PC-9 (cell line): ENCODE results near the gene PIK3C3. TPM values are rescaled to one million over a fixed set of nuclear protein-coding genes. Genes with fewer than 3 reads are reported as not detected.
"Not testable (repeated sequence)": the region's sequence is repeated elsewhere in the genome, so short reads cannot be mapped to it uniquely, and the experiment has no call there.

ENCODE experiments used
- BruUV-seq: library from RNA; stranded (reverse); fragments of 400-500 nt; replicated peaks from 2 replicates; lab custom pipeline; 2021; lab: Mats Ljungman, UMichigan
- CTCF ChIA-PET: fragments of 300-600 bp; sonication (Branson Sonifier 250); formaldehyde crosslinking; loops from one replicate; lab custom pipeline; 2022; ENCODE audit warnings: antibody characterized with exemption; lab: Charles Lee
- POLR2A ChIA-PET: fragments of 300-600 bp; sonication (Branson Sonifier 250); formaldehyde crosslinking; loops from one replicate; lab custom pipeline; 2022; ENCODE audit warnings: antibody characterized with exemption; ENCODE audit not compliant: unreplicated experiment; lab: Charles Lee
- DNase-seq, 2 experiments: peaks; one replicate each; pipeline versions ENCODE4 v3.0.0 to v3.0.0-alpha.2; 2015 to 2022; ENCODE audit warnings: mixed read lengths in 1 of 2
- H2AFZ ChIP-seq: fragments of 200-600 bp; sonication (generic); 2 replicates; pipeline ENCODE4 v1.8.1; 2017; ENCODE audit warnings: antibody characterized with exemption
- H3F3A ChIP-seq: fragments of 200-600 bp; sonication (generic); 2 replicates; pipeline ENCODE4 v1.8.1; 2017; ENCODE audit warnings: antibody characterized with exemption, mild to moderate bottlenecking, low read depth; ENCODE audit not compliant: insufficient read depth
- H3K27ac ChIP-seq: fragments of 200-600 bp; sonication (generic); 2 replicates; pipeline ENCODE4 v1.6.1; 2016; ENCODE audit warnings: mixed run types
- H3K27me3 ChIP-seq: fragments of 200-600 bp; sonication (generic); 2 replicates; pipeline ENCODE4 v1.6.1; 2016; ENCODE audit warnings: low read depth, mixed run types; ENCODE audit not compliant: insufficient read depth
- H3K36me3 ChIP-seq: fragments of 200-600 bp; sonication (generic); 2 replicates; pipeline ENCODE4 v1.6.1; 2016; ENCODE audit warnings: low read depth, mixed run types
- H3K4me1 ChIP-seq: fragments of 200-600 bp; sonication (generic); replicated peaks from 2 replicates; pipeline ENCODE4 v1.6.1; 2016; ENCODE audit warnings: mixed run types; ENCODE audit not compliant: insufficient read depth
- H3K4me2 ChIP-seq: fragments of 200-600 bp; sonication (generic); 2 replicates; pipeline ENCODE4 v1.6.1; 2017; ENCODE audit warnings: mixed run types
- H3K4me3 ChIP-seq: fragments of 200-600 bp; sonication (generic); 2 replicates; pipeline ENCODE4 v1.6.1; 2016; ENCODE audit warnings: mixed run types
- H3K79me2 ChIP-seq: fragments of 200-600 bp; sonication (generic); 2 replicates; pipeline ENCODE4 v1.6.1; 2017; ENCODE audit warnings: low read depth, mixed run types
- H3K9me2 ChIP-seq: fragments of 200-600 bp; sonication (generic); 2 replicates; pipeline ENCODE4 v1.8.1; 2017; ENCODE audit warnings: mild to moderate bottlenecking; ENCODE audit not compliant: insufficient read depth
- H3K9me3 ChIP-seq: fragments of 200-600 bp; sonication (generic); 2 replicates; pipeline ENCODE4 v1.8.1; 2016; ENCODE audit warnings: low read depth; ENCODE audit not compliant: insufficient read depth
- H4K20me1 ChIP-seq: fragments of 200-600 bp; sonication (generic); 2 replicates; pipeline ENCODE4 v1.8.1; 2017; ENCODE audit not compliant: insufficient read depth
- EZH2 ChIP-seq: fragments of 200-600 bp; sonication (generic); IDR thresholded peaks from 2 replicates; pipeline ENCODE4 v1.8.0; 2017; ENCODE audit warnings: antibody characterized with exemption, low read depth
- intact Hi-C: fragments of 100-400 bp; cut with micrococcal nuclease; formaldehyde crosslinking; loops from one replicate; pipeline ENCODE4 v1.10.0; 2022; ENCODE audit not compliant: unreplicated experiment
- total RNA-seq: library from RNA; stranded (reverse); gene quantifications from 2 replicates; pipeline ENCODE4 v1.2.3, GENCODE V29; 2021
- TF ChIP-seq, protein P1 (sequence below): fragments of 200-600 bp; sonication (generic); conservative IDR thresholded peaks from 2 replicates; pipeline ENCODE4 v1.6.1; 2017; ENCODE audit warnings: mixed run types, antibody characterized with exemption, mild to moderate bottlenecking, moderate library complexity

The PIK3C3 gene
- total RNA-seq, 1 experiment from 2014 or later = 31.4 TPM

DNA sequence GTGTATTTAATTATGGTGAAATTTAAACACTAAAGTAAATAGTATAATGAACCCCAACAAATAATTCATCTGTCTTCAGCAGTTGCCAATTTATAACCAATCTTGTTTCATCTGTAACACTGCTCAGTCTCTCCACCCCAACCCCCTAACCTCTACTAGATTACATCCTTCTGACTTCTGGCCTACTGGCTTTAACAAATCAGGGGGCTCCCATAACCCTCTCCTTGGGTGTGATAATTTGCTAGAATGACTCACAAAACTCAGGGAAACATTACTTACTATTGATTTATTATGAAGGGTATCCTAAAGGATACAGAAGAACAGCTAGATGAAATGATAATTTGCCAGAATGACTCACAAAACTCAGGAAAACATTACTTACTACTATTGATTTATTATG is 50.7 kb downstream of the PIK3C3 start:
- H3K9me3 ChIP-seq = no peaks in the 10 kb centered on the region
- no peaks in the 10 kb centered on the region for H3K79me2 ChIP-seq
- ChIA-PET POLR2A (no interaction called here), CTCF (no interaction called here)
- H3K4me1 ChIP-seq = no peaks in the 10 kb centered on the region
- no peak overlapping the region for H3K4me3 ChIP-seq
- BruUV-seq = no TSS peak
- H3K27ac ChIP-seq = no peak overlapping the region
- TF ChIP-seq EZH2 = no peak
- TF ChIP-seq, protein P1, sequence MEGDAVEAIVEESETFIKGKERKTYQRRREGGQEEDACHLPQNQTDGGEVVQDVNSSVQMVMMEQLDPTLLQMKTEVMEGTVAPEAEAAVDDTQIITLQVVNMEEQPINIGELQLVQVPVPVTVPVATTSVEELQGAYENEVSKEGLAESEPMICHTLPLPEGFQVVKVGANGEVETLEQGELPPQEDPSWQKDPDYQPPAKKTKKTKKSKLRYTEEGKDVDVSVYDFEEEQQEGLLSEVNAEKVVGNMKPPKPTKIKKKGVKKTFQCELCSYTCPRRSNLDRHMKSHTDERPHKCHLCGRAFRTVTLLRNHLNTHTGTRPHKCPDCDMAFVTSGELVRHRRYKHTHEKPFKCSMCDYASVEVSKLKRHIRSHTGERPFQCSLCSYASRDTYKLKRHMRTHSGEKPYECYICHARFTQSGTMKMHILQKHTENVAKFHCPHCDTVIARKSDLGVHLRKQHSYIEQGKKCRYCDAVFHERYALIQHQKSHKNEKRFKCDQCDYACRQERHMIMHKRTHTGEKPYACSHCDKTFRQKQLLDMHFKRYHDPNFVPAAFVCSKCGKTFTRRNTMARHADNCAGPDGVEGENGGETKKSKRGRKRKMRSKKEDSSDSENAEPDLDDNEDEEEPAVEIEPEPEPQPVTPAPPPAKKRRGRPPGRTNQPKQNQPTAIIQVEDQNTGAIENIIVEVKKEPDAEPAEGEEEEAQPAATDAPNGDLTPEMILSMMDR = no peak
- H3K36me3 ChIP-seq = 0 out of 2 replicates have a peak, but pooled peaks cover 4% of the 10 kb centered on the region
- no peak overlapping the region for H2AFZ ChIP-seq
- H4K20me1 ChIP-seq = no peaks in the 10 kb centered on the region
- no peak for DNase-seq
- H3K9me2 ChIP-seq = no peaks in the 10 kb centered on the region
- no peaks in the 10 kb centered on the region for H3F3A ChIP-seq
- no peaks in the 10 kb centered on the region for H3K27me3 ChIP-seq
- no peak overlapping the region for H3K4me2 ChIP-seq
- intact Hi-C loops = no loop called here

DNA sequence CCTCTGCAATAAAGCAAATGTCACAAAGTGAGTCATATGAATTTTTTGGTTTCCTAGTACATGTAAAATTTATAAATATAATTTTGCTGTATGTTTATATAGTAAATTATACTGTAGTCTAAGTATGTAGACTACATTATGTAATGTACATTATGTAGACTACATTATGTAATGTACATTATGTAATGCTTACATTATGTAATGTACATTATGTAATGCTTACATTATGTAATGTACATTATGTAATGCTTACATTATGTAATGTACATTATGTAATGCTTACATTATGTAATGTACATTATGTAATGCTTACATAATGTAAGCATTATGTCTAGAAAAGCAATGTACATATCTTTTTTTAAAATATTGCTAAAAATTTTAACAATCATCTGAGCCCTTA is 54.4 kb downstream of the PIK3C3 start:
- intact Hi-C loops, DNase-seq, CTCF ChIA-PET, H3F3A ChIP-seq, H4K20me1 ChIP-seq, H3K27ac ChIP-seq, POLR2A ChIA-PET, H2AFZ ChIP-seq, H3K9me3 ChIP-seq, H3K4me3 ChIP-seq, H3K79me2 ChIP-seq, BruUV-seq, H3K4me1 ChIP-seq, H3K36me3 ChIP-seq, H3K9me2 ChIP-seq, H3K4me2 ChIP-seq, H3K27me3 ChIP-seq: not testable (repeated sequence)

DNA sequence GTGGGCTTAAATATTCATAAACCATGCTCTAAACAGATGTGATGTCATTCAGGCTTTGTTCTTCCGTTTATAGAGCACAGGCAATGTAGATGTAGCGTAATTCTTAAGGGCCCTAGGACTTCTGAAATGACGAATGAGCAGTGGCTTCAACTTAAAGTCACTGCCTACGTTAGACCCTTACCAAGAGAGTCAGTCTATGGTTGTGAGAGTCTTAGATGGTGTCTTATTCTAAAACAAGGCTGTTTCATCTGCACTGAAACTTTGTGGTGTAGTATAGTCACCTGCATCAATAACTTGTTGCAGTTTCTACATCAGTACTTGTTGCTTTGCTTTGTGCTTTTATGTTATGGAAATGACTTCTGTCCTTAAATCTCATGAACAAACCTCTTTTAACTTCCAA is 56.0 kb downstream of the PIK3C3 start:
- POLR2A ChIA-PET = no interaction called here
- Histone ChIP-seq H3K4me3 (no peak overlapping the region), H3K27me3 (no peaks in the 10 kb centered on the region), H3K27ac (no peak overlapping the region), H3K9me2 (no peaks in the 10 kb centered on the region), H3K4me2 (no peak overlapping the region), H3K4me1 (no peaks in the 10 kb centered on the region), H2AFZ (no peak overlapping the region), H3K9me3 (no peaks in the 10 kb centered on the region), H3K36me3 (peaks cover 5% of the 10 kb centered on the region; the same call in 1 of the 2 replicates), H3F3A (no peaks in the 10 kb centered on the region), H3K79me2 (no peaks in the 10 kb centered on the region), H4K20me1 (no peaks in the 10 kb centered on the region)
- DNase-seq = no peak
- TF ChIP-seq, protein P1 = no peak
- no peak for TF ChIP-seq EZH2
- no TSS peak for BruUV-seq
- intact Hi-C loops = no loop called here
- CTCF ChIA-PET = no interaction called here

DNA sequence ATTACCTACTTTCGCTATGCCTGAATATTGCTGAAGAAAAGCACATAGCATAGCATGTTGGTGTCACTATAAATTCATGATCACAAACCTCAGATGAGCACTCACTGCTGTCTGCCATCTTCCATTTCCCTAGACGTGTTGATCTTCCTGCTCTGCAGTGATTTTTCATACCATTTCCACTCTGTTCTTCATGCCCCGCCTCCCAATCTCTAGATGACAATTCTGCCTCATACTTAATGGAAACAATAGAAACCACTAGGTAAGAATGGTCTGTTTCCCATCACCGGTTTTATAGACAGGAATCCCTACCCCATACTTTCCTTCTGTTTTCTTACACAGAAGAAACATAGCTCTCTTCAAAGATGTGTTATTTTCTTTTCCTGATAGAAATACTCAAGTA is 63.8 kb downstream of the PIK3C3 start:
- Histone ChIP-seq H4K20me1 (no peaks in the 10 kb centered on the region), H3K4me2 (no peak overlapping the region), H3K9me3 (no peaks in the 10 kb centered on the region), H3F3A (no peaks in the 10 kb centered on the region), H3K79me2 (no peaks in the 10 kb centered on the region), H2AFZ (no peak overlapping the region), H3K27me3 (no peaks in the 10 kb centered on the region), H3K4me1 (no peaks in the 10 kb centered on the region), H3K9me2 (no peaks in the 10 kb centered on the region), H3K27ac (no peak overlapping the region), H3K36me3 (peaks cover 3% of the 10 kb centered on the region), H3K4me3 (no peak overlapping the region)
- intact Hi-C loops = no loop called here
- ChIA-PET POLR2A (no interaction called here), CTCF (no interaction called here)
- BruUV-seq = no TSS peak
- DNase-seq = no peak
- no peak for TF ChIP-seq EZH2
- TF ChIP-seq, protein P1 = no peak
